ENCODE data around the gene TBC1D9B. TPM values are rescaled to one million over a fixed set of nuclear protein-coding genes. Genes with fewer than 3 reads are reported as not detected.

TBC1D9B gene
- total and polyA plus RNA-seq, 2 of the 13 experiments (the other 11 are each of a cell fraction or from before 2014, with no cell fraction given) = 35.0 to 50.0 TPM

DNA sequence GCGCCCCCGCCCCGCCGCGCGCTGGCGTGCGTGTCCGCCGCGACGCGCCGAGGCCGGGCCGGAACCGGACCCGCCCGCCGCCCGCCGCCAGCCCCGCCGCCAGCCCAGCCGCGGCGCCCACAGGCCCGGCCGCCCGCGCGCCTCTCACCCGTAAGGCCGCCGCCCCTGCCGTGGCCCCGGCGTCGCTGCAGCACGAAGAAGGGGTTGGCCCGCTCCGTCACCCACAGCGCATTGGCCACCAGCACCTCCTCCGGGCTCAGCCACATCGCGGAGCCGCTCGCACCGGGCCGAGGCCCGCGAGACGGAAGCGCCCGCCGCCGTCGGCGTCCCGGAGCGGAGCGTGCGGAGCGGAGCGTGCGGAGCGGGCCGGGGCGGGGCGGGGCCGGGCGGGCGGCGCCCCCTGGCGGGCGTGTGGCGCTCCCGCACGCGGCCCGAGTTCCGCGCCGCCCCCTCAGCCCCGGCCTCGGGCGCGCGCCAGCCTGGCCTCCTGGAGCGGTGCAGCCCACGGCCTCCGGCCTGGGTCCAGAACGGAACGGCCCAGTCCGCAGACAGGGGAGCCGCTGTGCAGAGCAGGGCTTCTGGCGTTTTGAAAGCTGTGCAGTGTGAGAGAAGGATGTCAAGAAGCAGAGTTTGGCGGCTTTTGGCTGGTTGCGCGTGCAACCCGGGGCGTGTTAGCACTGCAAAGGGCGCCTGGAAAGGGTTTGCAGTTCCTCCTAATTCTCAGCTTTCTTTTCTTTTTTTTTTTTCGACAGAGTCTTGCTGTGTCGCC, at the start of gene TBC1D9B (continued):
- TF ChIP-seq, protein P1, sequence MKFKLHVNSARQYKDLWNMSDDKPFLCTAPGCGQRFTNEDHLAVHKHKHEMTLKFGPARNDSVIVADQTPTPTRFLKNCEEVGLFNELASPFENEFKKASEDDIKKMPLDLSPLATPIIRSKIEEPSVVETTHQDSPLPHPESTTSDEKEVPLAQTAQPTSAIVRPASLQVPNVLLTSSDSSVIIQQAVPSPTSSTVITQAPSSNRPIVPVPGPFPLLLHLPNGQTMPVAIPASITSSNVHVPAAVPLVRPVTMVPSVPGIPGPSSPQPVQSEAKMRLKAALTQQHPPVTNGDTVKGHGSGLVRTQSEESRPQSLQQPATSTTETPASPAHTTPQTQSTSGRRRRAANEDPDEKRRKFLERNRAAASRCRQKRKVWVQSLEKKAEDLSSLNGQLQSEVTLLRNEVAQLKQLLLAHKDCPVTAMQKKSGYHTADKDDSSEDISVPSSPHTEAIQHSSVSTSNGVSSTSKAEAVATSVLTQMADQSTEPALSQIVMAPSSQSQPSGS (CRISPR knock-in tag; IDR thresholded peaks at IDR 0.05) = 0 out of 2 replicates have a peak, but pooled peaks have one; percentile 20
- TF ChIP-seq HES4 (CRISPR knock-in tag; IDR thresholded peaks at IDR 0.05; ENCODE audit: borderline replicate concordance) (peak; percentile 76; the same call in 1 of the 2 replicates), FOXK1 (CRISPR knock-in tag; IDR thresholded peaks at IDR 0.05; ENCODE audit: borderline replicate concordance, low read depth) (no peak), POLR2A (IDR thresholded peaks at IDR 0.05; ENCODE audit: insufficient read depth in 1 of 2, low read depth in 2 of 2, low read length in 2 of 2) (peak; percentile 63 to 68), ZSCAN25 (CRISPR knock-in tag; IDR thresholded peaks at IDR 0.05) (0 out of 2 replicates have a peak, but pooled peaks have one; percentile 9), CBFB (CRISPR knock-in tag; IDR thresholded peaks at IDR 0.05) (no peak), ZNF234 (CRISPR knock-in tag; conservative IDR thresholded peaks at IDR 0.05) (no peak), KLF13 (CRISPR knock-in tag; IDR thresholded peaks at IDR 0.05) (no peak), PAF1 (CRISPR knock-in tag; IDR thresholded peaks at IDR 0.05) (no peak), SAP130 (CRISPR knock-in tag; IDR thresholded peaks at IDR 0.05; ENCODE audit: low read depth) (peak; percentile 65), ZNF446 (CRISPR knock-in tag; IDR thresholded peaks at IDR 0.05) (peak; percentile 60; the same call in 1 of the 2 replicates), ZNF775 (CRISPR knock-in tag; IDR thresholded peaks at IDR 0.05; ENCODE audit: borderline replicate concordance) (no peak), SATB2 (CRISPR knock-in tag; IDR thresholded peaks at IDR 0.05) (no peak), FOXM1 (CRISPR knock-in tag; IDR thresholded peaks at IDR 0.05) (no peak), XRCC5 (optimal IDR thresholded peaks at IDR 0.05; ENCODE audit: low read length) (no peak)
- TF ChIP-seq, protein P2, sequence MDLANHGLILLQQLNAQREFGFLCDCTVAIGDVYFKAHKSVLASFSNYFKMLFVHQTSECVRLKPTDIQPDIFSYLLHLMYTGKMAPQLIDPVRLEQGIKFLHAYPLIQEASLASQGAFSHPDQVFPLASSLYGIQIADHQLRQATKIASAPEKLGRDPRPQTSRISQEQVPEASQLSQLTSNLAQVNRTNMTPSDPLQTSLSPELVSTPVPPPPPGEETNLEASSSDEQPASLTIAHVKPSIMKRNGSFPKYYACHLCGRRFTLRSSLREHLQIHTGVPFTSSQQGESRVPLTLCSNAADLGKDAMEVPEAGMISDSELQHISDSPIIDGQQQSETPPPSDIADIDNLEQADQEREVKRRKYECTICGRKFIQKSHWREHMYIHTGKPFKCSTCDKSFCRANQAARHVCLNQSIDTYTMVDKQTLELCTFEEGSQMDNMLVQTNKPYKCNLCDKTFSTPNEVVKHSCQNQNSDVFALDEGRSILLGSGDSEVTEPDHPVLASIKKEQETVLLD (CRISPR knock-in tag; IDR thresholded peaks at IDR 0.05; ENCODE audit: low read depth) = peak; percentile 75; the same call in 1 of the 2 replicates
- TF ChIP-seq, protein P3, sequence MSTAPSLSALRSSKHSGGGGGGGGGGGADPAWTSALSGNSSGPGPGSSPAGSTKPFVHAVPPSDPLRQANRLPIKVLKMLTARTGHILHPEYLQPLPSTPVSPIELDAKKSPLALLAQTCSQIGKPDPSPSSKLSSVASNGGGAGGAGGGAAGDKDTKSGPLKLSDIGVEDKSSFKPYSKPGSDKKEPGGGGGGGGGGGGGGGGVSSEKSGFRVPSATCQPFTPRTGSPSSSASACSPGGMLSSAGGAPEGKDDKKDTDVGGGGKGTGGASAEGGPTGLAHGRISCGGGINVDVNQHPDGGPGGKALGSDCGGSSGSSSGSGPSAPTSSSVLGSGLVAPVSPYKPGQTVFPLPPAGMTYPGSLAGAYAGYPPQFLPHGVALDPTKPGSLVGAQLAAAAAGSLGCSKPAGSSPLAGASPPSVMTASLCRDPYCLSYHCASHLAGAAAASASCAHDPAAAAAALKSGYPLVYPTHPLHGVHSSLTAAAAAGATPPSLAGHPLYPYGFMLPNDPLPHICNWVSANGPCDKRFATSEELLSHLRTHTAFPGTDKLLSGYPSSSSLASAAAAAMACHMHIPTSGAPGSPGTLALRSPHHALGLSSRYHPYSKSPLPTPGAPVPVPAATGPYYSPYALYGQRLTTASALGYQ (CRISPR knock-in tag; IDR thresholded peaks at IDR 0.05) = no peak
- TF ChIP-seq, protein P4, sequence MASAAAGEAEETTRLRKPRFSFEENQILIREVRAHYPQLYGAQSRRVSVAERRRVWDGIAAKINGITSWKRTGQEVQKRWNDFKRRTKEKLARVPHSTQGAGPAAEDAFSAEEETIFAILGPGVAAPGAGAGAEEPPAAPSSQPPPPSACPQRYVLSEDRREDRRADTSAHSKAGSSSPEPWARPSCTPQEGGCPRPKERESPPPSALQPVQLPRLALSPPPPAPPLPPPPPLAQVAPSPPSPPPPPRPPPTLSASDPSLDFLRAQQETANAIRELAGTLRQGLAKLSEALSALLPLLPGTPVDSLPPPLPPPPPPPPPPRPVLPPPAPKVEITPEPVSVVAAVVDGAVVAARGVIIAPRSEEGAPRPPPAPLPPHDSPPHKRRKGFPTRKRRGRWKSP (CRISPR knock-in tag; IDR thresholded peaks at IDR 0.05) = no peak
- TF ChIP-seq, protein P5, sequence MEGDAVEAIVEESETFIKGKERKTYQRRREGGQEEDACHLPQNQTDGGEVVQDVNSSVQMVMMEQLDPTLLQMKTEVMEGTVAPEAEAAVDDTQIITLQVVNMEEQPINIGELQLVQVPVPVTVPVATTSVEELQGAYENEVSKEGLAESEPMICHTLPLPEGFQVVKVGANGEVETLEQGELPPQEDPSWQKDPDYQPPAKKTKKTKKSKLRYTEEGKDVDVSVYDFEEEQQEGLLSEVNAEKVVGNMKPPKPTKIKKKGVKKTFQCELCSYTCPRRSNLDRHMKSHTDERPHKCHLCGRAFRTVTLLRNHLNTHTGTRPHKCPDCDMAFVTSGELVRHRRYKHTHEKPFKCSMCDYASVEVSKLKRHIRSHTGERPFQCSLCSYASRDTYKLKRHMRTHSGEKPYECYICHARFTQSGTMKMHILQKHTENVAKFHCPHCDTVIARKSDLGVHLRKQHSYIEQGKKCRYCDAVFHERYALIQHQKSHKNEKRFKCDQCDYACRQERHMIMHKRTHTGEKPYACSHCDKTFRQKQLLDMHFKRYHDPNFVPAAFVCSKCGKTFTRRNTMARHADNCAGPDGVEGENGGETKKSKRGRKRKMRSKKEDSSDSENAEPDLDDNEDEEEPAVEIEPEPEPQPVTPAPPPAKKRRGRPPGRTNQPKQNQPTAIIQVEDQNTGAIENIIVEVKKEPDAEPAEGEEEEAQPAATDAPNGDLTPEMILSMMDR (CRISPR knock-in tag; IDR thresholded peaks at IDR 0.05) = peak; percentile 36; the same call in 1 of the 2 replicates
- TF ChIP-seq, protein P6, sequence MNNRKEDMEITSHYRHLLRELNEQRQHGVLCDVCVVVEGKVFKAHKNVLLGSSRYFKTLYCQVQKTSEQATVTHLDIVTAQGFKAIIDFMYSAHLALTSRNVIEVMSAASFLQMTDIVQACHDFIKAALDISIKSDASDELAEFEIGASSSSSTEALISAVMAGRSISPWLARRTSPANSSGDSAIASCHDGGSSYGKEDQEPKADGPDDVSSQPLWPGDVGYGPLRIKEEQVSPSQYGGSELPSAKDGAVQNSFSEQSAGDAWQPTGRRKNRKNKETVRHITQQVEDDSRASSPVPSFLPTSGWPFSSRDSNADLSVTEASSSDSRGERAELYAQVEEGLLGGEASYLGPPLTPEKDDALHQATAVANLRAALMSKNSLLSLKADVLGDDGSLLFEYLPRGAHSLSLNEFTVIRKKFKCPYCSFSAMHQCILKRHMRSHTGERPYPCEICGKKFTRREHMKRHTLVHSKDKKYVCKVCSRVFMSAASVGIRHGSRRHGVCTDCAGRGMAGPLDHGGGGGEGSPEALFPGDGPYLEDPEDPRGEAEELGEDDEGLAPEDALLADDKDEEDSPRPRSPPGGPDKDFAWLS (CRISPR knock-in tag; IDR thresholded peaks at IDR 0.05; ENCODE audit: borderline replicate concordance) = no peak

Measured in HepG2 (cell line).